Gastrocnemius medialis (tissue), 4 donors: ENCODE data around the gene ITGA8.
"Not testable (repeated sequence)": the region's sequence is repeated elsewhere in the genome, so short reads cannot be mapped to it uniquely, and the experiment has no call there.

Source experiments
- CTCF ChIP-seq, 5 experiments: fragments of 450-650 bp in 3 of 5; fragments of 200-600 bp in 2 of 5; sonication (generic) in 2 of 5; IDR thresholded peaks in 4 of 5; conservative IDR thresholded peaks in 1 of 5; 1 replicate in 4 of 5; 2 replicates in 1 of 5; pipeline ENCODE4 v1.5.1; 2016 to 2019; ENCODE audit warnings: antibody characterized with exemption in 5 of 5, mild to moderate bottlenecking in 3 of 5, moderate library complexity in 3 of 5
- POLR2A ChIP-seq, 2 donors: fragments of 450-650 bp; IDR thresholded peaks; one replicate each; pipeline ENCODE4 v1.6.1; 2017; ENCODE audit warnings: antibody characterized with exemption in 2 of 2, mild to moderate bottlenecking in 2 of 2, moderate library complexity in 2 of 2

- TF ChIP-seq CTCF (IDR thresholded peaks at IDR 0.05 in 4 of 5, conservative IDR thresholded peaks at IDR 0.05 in 1 of 5); POLR2A (IDR thresholded peaks at IDR 0.05): not testable (repeated sequence)
These were observed 41.5 kb upstream of the ITGA8 start for GRCh38 chr10:15761224-15761623.
